ENCODE measurements around the gene ELL3.

The ELL3 gene

DNA sequence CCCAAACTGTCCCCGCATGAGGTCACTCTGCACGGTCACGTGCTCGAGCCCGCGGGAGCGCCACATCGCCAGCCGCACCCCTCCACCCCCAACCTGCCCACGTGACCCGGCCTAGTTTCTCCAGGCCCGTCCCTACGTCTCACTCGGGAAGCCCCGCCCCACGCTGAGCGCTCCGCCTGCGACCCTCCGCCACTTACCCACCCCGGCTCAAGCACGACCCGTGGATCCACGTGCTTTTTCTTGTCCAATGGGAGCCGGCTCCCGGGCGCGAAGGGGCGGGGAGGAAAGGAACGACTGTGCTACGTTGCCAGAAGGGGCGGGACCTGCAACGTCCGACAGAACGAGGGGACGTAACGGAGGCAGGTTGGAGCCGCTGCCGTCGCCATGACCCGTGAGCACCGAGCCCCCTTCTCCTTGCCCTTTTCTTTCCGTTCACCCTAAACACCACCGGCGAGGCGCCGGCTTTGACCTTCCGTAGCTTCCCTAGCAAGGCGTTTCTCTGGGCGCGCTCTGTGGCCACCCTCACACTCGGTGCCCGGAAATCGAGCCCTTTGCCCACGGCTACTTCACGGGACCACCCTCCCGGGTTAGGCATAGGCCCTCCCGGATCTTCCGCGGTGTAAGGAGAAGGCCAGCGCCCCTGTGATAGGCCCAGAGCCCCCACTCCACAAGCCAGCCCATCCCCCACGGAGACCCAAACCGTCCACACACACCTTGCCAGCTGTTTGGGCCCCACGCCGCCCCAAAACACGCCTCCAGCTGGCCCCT is 15.4 kb upstream of the ELL3 start, which contains the start of gene SERF2:
Gene SERF2, plus strand, starts transcription at position 328 of the 768 bp plus-strand sequence. Its CDS starts 57 bp downstream, at position 385.
- Histone ChIP-seq H3K9ac (ENCODE audit: low read length) (peak within 1 kb of the TSS; percentile 100), H3K27ac (ENCODE audit: low read length, poor library complexity, severe bottlenecking) (peak within 1 kb of the TSS; percentile 92), H3K14ac (ENCODE audit: low read length in 2 of 2) (peak within 1 kb of the TSS; percentile 44 to 98), H3K79me1 (replicated peaks; ENCODE audit: low read length, poor library complexity, severe bottlenecking) (peaks cover 8% of the 10 kb centered on the region), H3K4me2 (ENCODE audit: low read length, poor library complexity, severe bottlenecking) (peak within 1 kb of the TSS; percentile 72), H4K8ac (ENCODE audit: low read length) (peak within 1 kb of the TSS; percentile 90), H2AK5ac (ENCODE audit: low read length, severe bottlenecking) (peak within 1 kb of the TSS; percentile 69), H2BK5ac (ENCODE audit: low read depth, low read length, poor library complexity, severe bottlenecking) (peak within 1 kb of the TSS; percentile 75), H2BK15ac (ENCODE audit: low read depth, poor library complexity, severe bottlenecking) (peak within 1 kb of the TSS; percentile 61), H3K4me1 (ENCODE audit: control insufficient read depth, insufficient read depth, low read depth, low read length) (peaks cover 20% of the 10 kb centered on the region), H2BK12ac (ENCODE audit: low read length in 2 of 2) (peak within 1 kb of the TSS in 1 of 2 experiments; percentile 60), H2BK120ac (ENCODE audit: low read depth, low read length) (peak within 1 kb of the TSS; percentile 97), H3K27me3 (ENCODE audit: control insufficient read depth in 1 of 2, insufficient read depth in 1 of 2, low read length in 2 of 2) (no peaks in the 10 kb centered on the region), H3K18ac (ENCODE audit: low read depth in 1 of 2, low read length in 2 of 2) (peak within 1 kb of the TSS; percentile 99), H3K36me3 (ENCODE audit: control insufficient read depth in 1 of 2, insufficient read depth in 2 of 2, low read depth in 1 of 2, low read length in 2 of 2) (peaks cover 29 to 42% of the 10 kb centered on the region in 2 experiments), H3K4ac (ENCODE audit: low read depth in 1 of 2, low read length in 2 of 2) (peak within 1 kb of the TSS; percentile 96 to 98), H2AFZ (ENCODE audit: low read depth, low read length) (no peak within 1 kb of the TSS), H3K4me3 (ENCODE audit: insufficient read depth in 1 of 2, low read depth in 1 of 2, low read length in 2 of 2) (peak within 1 kb of the TSS; percentile 84 to 96), H3K23ac (ENCODE audit: low read length in 2 of 2) (peak within 1 kb of the TSS; percentile 54 to 81), H3K9me3 (ENCODE audit: control insufficient read depth, low read length) (no peaks in the 10 kb centered on the region), H4K91ac (ENCODE audit: low read length) (peak within 1 kb of the TSS; percentile 95)
- peak; percentile 99 for DNase-seq
- WGBS, result under 1% methylated on average over 66 of the region's 66 CpGs

GRCh38 chr15:43789409-43789808 is 12.6 kb upstream of the ELL3 start:
- H3K9me3 ChIP-seq (ENCODE audit: control insufficient read depth, low read length), result no peaks in the 10 kb centered on the region
- peaks cover 10 to 14% of the 10 kb centered on the region in 2 experiments for H3K36me3 ChIP-seq (ENCODE audit: control insufficient read depth in 1 of 2, insufficient read depth in 2 of 2, low read depth in 1 of 2, low read length in 2 of 2)
- no peak overlapping the region for H3K4ac ChIP-seq (ENCODE audit: low read depth in 1 of 2, low read length in 2 of 2)
- H3K18ac ChIP-seq (ENCODE audit: low read depth in 1 of 2, low read length in 2 of 2), result no peak overlapping the region
- no peak overlapping the region for H3K27ac ChIP-seq (ENCODE audit: low read length, poor library complexity, severe bottlenecking)
- H2AFZ ChIP-seq (ENCODE audit: low read depth, low read length), result no peak overlapping the region
- H3K4me1 ChIP-seq (ENCODE audit: control insufficient read depth, insufficient read depth, low read depth, low read length), result peaks cover 7% of the 10 kb centered on the region
- no peak overlapping the region for H2BK5ac ChIP-seq (ENCODE audit: low read depth, low read length, poor library complexity, severe bottlenecking)
- H2BK15ac ChIP-seq (ENCODE audit: low read depth, poor library complexity, severe bottlenecking), result no peak overlapping the region
- H2BK12ac ChIP-seq (ENCODE audit: low read length in 2 of 2), result no peak overlapping the region
- H3K23ac ChIP-seq (ENCODE audit: low read length in 2 of 2), result no peak overlapping the region
- no peak overlapping the region for H4K91ac ChIP-seq (ENCODE audit: low read length)
- 95% methylated on average over 2 of the region's 3 CpGs for WGBS
- no peak overlapping the region for H3K14ac ChIP-seq (ENCODE audit: low read length in 2 of 2)
- H3K4me2 ChIP-seq (ENCODE audit: low read length, poor library complexity, severe bottlenecking), result no peak overlapping the region
- H2BK120ac ChIP-seq (ENCODE audit: low read depth, low read length), result no peak overlapping the region
- no peak overlapping the region for H4K8ac ChIP-seq (ENCODE audit: low read length)
- H3K79me1 ChIP-seq (replicated peaks; ENCODE audit: low read length, poor library complexity, severe bottlenecking), result no peaks in the 10 kb centered on the region
- no peak for DNase-seq
- H3K9ac ChIP-seq (ENCODE audit: low read length), result no peak overlapping the region
- H2AK5ac ChIP-seq (ENCODE audit: low read length, severe bottlenecking), result no peak overlapping the region
- H3K4me3 ChIP-seq (ENCODE audit: insufficient read depth in 1 of 2, low read depth in 1 of 2, low read length in 2 of 2), result no peak overlapping the region
- no peaks in the 10 kb centered on the region for H3K27me3 ChIP-seq (ENCODE audit: control insufficient read depth in 1 of 2, insufficient read depth in 1 of 2, low read length in 2 of 2)

DNA sequence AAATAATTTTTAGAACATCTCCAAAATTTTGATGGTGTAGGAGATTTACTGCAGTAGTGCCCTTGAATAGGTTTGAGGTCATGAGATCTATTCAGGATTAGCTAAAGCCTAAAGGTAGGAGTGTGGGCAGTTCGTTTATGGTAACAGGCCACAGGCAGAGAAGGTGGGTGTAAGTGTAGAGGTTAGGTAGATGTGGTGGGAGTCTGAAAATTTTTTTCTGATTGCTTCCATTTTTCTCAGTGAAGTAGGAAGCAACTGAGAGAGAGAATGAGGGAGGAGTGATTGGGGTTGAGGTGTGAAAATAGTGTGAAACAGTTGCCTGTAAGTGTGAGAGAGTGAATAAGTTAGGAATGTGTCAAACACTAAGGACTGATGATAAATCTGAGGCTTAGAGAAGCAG is 2.2 kb upstream of the ELL3 start:
- Histone ChIP-seq H2AFZ (ENCODE audit: low read depth, low read length) (no peak overlapping the region), H4K8ac (ENCODE audit: low read length) (no peak overlapping the region), H3K18ac (ENCODE audit: low read depth in 1 of 2, low read length in 2 of 2) (no peak overlapping the region), H3K4me1 (ENCODE audit: control insufficient read depth, insufficient read depth, low read depth, low read length) (peaks cover 14% of the 10 kb centered on the region), H3K27me3 (ENCODE audit: control insufficient read depth in 1 of 2, insufficient read depth in 1 of 2, low read length in 2 of 2) (no peaks in the 10 kb centered on the region), H3K79me1 (replicated peaks; ENCODE audit: low read length, poor library complexity, severe bottlenecking) (no peaks in the 10 kb centered on the region), H3K4me3 (ENCODE audit: insufficient read depth in 1 of 2, low read depth in 1 of 2, low read length in 2 of 2) (no peak overlapping the region), H3K14ac (ENCODE audit: low read length in 2 of 2) (no peak overlapping the region), H3K23ac (ENCODE audit: low read length in 2 of 2) (no peak overlapping the region), H2BK5ac (ENCODE audit: low read depth, low read length, poor library complexity, severe bottlenecking) (no peak overlapping the region), H2BK120ac (ENCODE audit: low read depth, low read length) (no peak overlapping the region), H2AK5ac (ENCODE audit: low read length, severe bottlenecking) (no peak overlapping the region), H3K9ac (ENCODE audit: low read length) (no peak overlapping the region), H3K9me3 (ENCODE audit: control insufficient read depth, low read length) (no peaks in the 10 kb centered on the region), H2BK15ac (ENCODE audit: low read depth, poor library complexity, severe bottlenecking) (no peak overlapping the region), H3K27ac (ENCODE audit: low read length, poor library complexity, severe bottlenecking) (no peak overlapping the region), H4K91ac (ENCODE audit: low read length) (no peak overlapping the region), H3K36me3 (ENCODE audit: control insufficient read depth in 1 of 2, insufficient read depth in 2 of 2, low read depth in 1 of 2, low read length in 2 of 2) (peaks cover 2 to 6% of the 10 kb centered on the region in 2 experiments), H3K4me2 (ENCODE audit: low read length, poor library complexity, severe bottlenecking) (no peak overlapping the region), H3K4ac (ENCODE audit: low read depth in 1 of 2, low read length in 2 of 2) (no peak overlapping the region), H2BK12ac (ENCODE audit: low read length in 2 of 2) (no peak overlapping the region)
- no peak for DNase-seq
- WGBS, result 94% methylated on average over 1 of the region's 1 CpG

DNA sequence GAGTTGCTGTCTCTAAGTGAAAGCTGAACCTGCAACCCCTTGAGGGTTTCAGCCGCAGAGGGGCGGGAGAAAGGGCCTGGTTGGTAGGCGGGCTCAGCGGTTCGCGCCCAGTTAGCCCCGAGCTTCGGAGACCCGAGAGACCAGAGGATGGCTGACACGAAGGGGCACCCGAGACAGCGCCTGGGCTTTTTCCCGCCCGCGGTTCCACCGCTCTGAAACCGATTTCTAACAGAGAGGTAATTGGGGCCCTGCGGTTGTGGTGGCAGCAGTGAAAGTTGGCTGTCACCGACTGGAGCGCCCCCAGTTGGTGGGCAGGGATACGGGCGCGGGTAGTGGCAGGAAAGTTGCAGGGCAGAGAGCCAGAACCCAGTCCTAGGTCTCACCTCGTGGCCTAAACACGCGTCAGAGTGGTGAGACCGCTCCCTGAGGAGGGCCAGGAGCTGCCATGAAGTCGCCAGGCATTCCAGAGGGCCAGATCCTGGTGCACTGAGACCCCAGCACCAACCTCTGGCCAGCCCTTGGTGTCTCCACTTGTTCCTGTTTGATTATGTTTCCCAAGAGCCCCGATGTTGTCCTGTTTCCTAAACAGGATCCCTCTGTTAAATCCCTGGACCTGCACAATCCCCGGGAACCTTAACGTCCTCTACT is 625 bp upstream of the ELL3 start:
- 6% methylated on average over 31 of the region's 31 CpGs for WGBS
- no peak overlapping the region for H3K23ac ChIP-seq (ENCODE audit: low read length in 2 of 2)
- DNase-seq, result peak; percentile 87
- peak overlapping the region; percentile 86 for H3K9ac ChIP-seq (ENCODE audit: low read length)
- peak overlapping the region; percentile 87 for H4K8ac ChIP-seq (ENCODE audit: low read length)
- peaks cover 14% of the 10 kb centered on the region for H3K4me1 ChIP-seq (ENCODE audit: control insufficient read depth, insufficient read depth, low read depth, low read length)
- H2BK12ac ChIP-seq (ENCODE audit: low read length in 2 of 2), result peak overlapping the region; percentile 30 to 86
- H3K18ac ChIP-seq (ENCODE audit: low read depth in 1 of 2, low read length in 2 of 2), result peak overlapping the region; percentile 60 to 91
- H3K4me3 ChIP-seq (ENCODE audit: insufficient read depth in 1 of 2, low read depth in 1 of 2, low read length in 2 of 2), result peak overlapping the region; percentile 56 to 87
- no peaks in the 10 kb centered on the region for H3K27me3 ChIP-seq (ENCODE audit: control insufficient read depth in 1 of 2, insufficient read depth in 1 of 2, low read length in 2 of 2)
- no peak overlapping the region for H2BK5ac ChIP-seq (ENCODE audit: low read depth, low read length, poor library complexity, severe bottlenecking)
- peak overlapping the region; percentile 34 for H3K27ac ChIP-seq (ENCODE audit: low read length, poor library complexity, severe bottlenecking)
- no peak overlapping the region for H4K91ac ChIP-seq (ENCODE audit: low read length)
- no peak overlapping the region for H2AK5ac ChIP-seq (ENCODE audit: low read length, severe bottlenecking)
- peak overlapping the region in 1 of 2 experiments; percentile 94 for H3K14ac ChIP-seq (ENCODE audit: low read length in 2 of 2)
- H3K36me3 ChIP-seq (ENCODE audit: control insufficient read depth in 1 of 2, insufficient read depth in 2 of 2, low read depth in 1 of 2, low read length in 2 of 2), result peaks cover 11 to 21% of the 10 kb centered on the region in 2 experiments
- peak overlapping the region in 1 of 2 experiments; percentile 67 for H3K4ac ChIP-seq (ENCODE audit: low read depth in 1 of 2, low read length in 2 of 2)
- no peaks in the 10 kb centered on the region for H3K9me3 ChIP-seq (ENCODE audit: control insufficient read depth, low read length)
- peak overlapping the region; percentile 95 for H3K4me2 ChIP-seq (ENCODE audit: low read length, poor library complexity, severe bottlenecking)
- H3K79me1 ChIP-seq (replicated peaks; ENCODE audit: low read length, poor library complexity, severe bottlenecking), result no peaks in the 10 kb centered on the region
- H2BK120ac ChIP-seq (ENCODE audit: low read depth, low read length), result no peak overlapping the region
- peak overlapping the region; percentile 36 for H2BK15ac ChIP-seq (ENCODE audit: low read depth, poor library complexity, severe bottlenecking)
- peak overlapping the region; percentile 30 for H2AFZ ChIP-seq (ENCODE audit: low read depth, low read length)

Measured in mesenchymal stem cell (in vitro differentiated cells and primary cell).